NCI-H1417 treated with DMSO at 0.1 percent for 48 hours (cell line): ENCODE data around the gene ASTN1.

Experiments
- DNase-seq: peaks from one replicate; lab custom pipeline; 2025; lab: John Stamatoyannopoulos, UW

The ASTN1 gene

GRCh38 chr1:176931526-176931925 lies 233.0 kb downstream of the ASTN1 start:
- no peak for DNase-seq

GRCh38 chr1:176926330-176927086 lies 238.0 kb downstream of the ASTN1 start:
- DNase-seq: no peak

- DNase-seq: no peak
Observed at GRCh38 chr1:176925223-176925622, 239.3 kb downstream of the ASTN1 start.

GRCh38 chr1:176923283-176923682 lies 241.2 kb downstream of the ASTN1 start:
- DNase-seq: no peak

- no peak for DNase-seq
Observed at GRCh38 chr1:176919386-176920378, 244.8 kb downstream of the ASTN1 start.

- DNase-seq: no peak
Observed at GRCh38 chr1:176905648-176906047, 258.9 kb downstream of the ASTN1 start.

GRCh38 chr1:176904057-176904751 lies 260.3 kb downstream of the ASTN1 start:
- no peak for DNase-seq

- DNase-seq: no peak
Observed at GRCh38 chr1:176903474-176903873, 261.0 kb downstream of the ASTN1 start.

GRCh38 chr1:176899321-176899720 lies 265.2 kb downstream of the ASTN1 start:
- DNase-seq: no peak

- DNase-seq: no peak
Observed at GRCh38 chr1:176897350-176898236, 266.9 kb downstream of the ASTN1 start.

- no peak for DNase-seq
Observed at GRCh38 chr1:176896216-176896615, 268.3 kb downstream of the ASTN1 start.

GRCh38 chr1:176894450-176894849 lies 270.1 kb downstream of the ASTN1 start:
- DNase-seq: no peak

GRCh38 chr1:176893625-176894352 lies 270.7 kb downstream of the ASTN1 start:
- DNase-seq: no peak

GRCh38 chr1:176888471-176889032 lies 276.0 kb downstream of the ASTN1 start:
- no peak for DNase-seq

GRCh38 chr1:176885751-176886150 lies 278.8 kb downstream of the ASTN1 start:
- no peak for DNase-seq

GRCh38 chr1:176885341-176885740 lies 279.2 kb downstream of the ASTN1 start:
- DNase-seq: no peak

GRCh38 chr1:176884911-176885310 lies 279.6 kb downstream of the ASTN1 start:
- no peak for DNase-seq

GRCh38 chr1:176884286-176884685 lies 280.2 kb downstream of the ASTN1 start:
- DNase-seq: no peak

GRCh38 chr1:176880955-176881595 lies 283.4 kb downstream of the ASTN1 start:
- no peak for DNase-seq
